SK-N-MC (cell line): ENCODE data around the gene FAM174C.

Experiments
- DNase-seq: peaks from one replicate; pipeline ENCODE4 v3.0.0-alpha.2; 2011; ENCODE audit warnings: low read depth, low spot score
- H3K27ac ChIP-seq: fragments of 200-600 bp; sonication (generic); 2 replicates; pipeline ENCODE4 v1.5.1; 2016; ENCODE audit warnings: mixed run types
- H3K36me3 ChIP-seq: fragments of 200-600 bp; sonication (generic); 2 replicates; pipeline ENCODE4 v1.6.1; 2017; ENCODE audit warnings: antibody characterized with exemption, low read length, mixed read lengths; ENCODE audit not compliant: insufficient read depth
- H3K4me3 ChIP-seq: fragments of 200-600 bp; sonication (generic); 2 replicates; pipeline ENCODE4 v1.5.1; 2016
- H3K9ac ChIP-seq: fragments of 200-600 bp; sonication (generic); 2 replicates; pipeline ENCODE4 v1.8.0; 2017; ENCODE audit warnings: mixed run types, mixed read lengths; ENCODE audit not compliant: insufficient read length
- H3K9me3 ChIP-seq: fragments of 200-600 bp; sonication (generic); 2 replicates; pipeline ENCODE4 v1.6.1; 2017; ENCODE audit warnings: low read depth, mild to moderate bottlenecking, antibody characterized with exemption, low read length, moderate library complexity, mixed read lengths
- EZH2 ChIP-seq: fragments of 200-600 bp; sonication (generic); IDR thresholded peaks from one replicate; pipeline ENCODE4 v1.6.1; 2017; ENCODE audit warnings: antibody characterized with exemption
- FOXP2 ChIP-seq: optimal IDR thresholded peaks from 2 replicates; pipeline ENCODE3; 2011; ENCODE audit warnings: mild to moderate bottlenecking, moderate library complexity; ENCODE audit not compliant: insufficient read depth; ENCODE audit errors: extremely low read length, control extremely low read depth
- POLR2AphosphoS5 ChIP-seq: IDR thresholded peaks from 2 replicates; pipeline ENCODE4 v1.6.1; 2012; ENCODE audit warnings: mild to moderate bottlenecking, low read depth, low read length, borderline replicate concordance

The FAM174C gene

GRCh38 chr19:1252821-1253513 lies 22.4 kb upstream of the FAM174C start:
- TF ChIP-seq POLR2AphosphoS5 (no peak; the same call in none of the 2 replicates), FOXP2 (peak; percentile 65)
- H3K4me3 ChIP-seq = peak overlapping the region; percentile 87
- peaks cover 56% of the 10 kb centered on the region for H3K36me3 ChIP-seq
- H3K27ac ChIP-seq = peak overlapping the region; percentile 88
- no peaks in the 10 kb centered on the region for H3K9me3 ChIP-seq
- peak overlapping the region; percentile 81 for H3K9ac ChIP-seq
- no peak for DNase-seq

GRCh38 chr19:1253514-1254080 lies 21.7 kb upstream of the FAM174C start:
- TF ChIP-seq FOXP2 (no peak), EZH2 (no peak), POLR2AphosphoS5 (no peak)
- peaks cover 56% of the 10 kb centered on the region for H3K36me3 ChIP-seq
- H3K4me3 ChIP-seq = peak overlapping the region; percentile 87
- DNase-seq = no peak
- no peak overlapping the region for H3K9ac ChIP-seq
- peak overlapping the region; percentile 42 for H3K27ac ChIP-seq
- no peaks in the 10 kb centered on the region for H3K9me3 ChIP-seq

- TF ChIP-seq POLR2AphosphoS5 (no peak), FOXP2 (no peak), EZH2 (no peak)
- Histone ChIP-seq H3K4me3 (no peak overlapping the region), H3K27ac (peak overlapping the region; percentile 36), H3K9me3 (no peaks in the 10 kb centered on the region), H3K9ac (no peak overlapping the region), H3K36me3 (peaks cover 56% of the 10 kb centered on the region)
- DNase-seq = no peak
Measured at GRCh38 chr19:1254081-1254527, 21.2 kb upstream of the FAM174C start.

GRCh38 chr19:1254530-1255185 lies 20.7 kb upstream of the FAM174C start:
- H3K4me3 ChIP-seq = no peak overlapping the region
- H3K9me3 ChIP-seq = no peaks in the 10 kb centered on the region
- H3K9ac ChIP-seq = no peak overlapping the region
- TF ChIP-seq EZH2 (no peak), POLR2AphosphoS5 (no peak), FOXP2 (no peak)
- H3K36me3 ChIP-seq = peaks cover 56% of the 10 kb centered on the region
- peak overlapping the region; percentile 36; the same call in 1 of the 2 replicates for H3K27ac ChIP-seq
- no peak for DNase-seq

GRCh38 chr19:1255186-1256161 lies 19.9 kb upstream of the FAM174C start:
- Histone ChIP-seq H3K9me3 (no peaks in the 10 kb centered on the region), H3K4me3 (no peak overlapping the region), H3K9ac (no peak overlapping the region), H3K27ac (peak overlapping the region; percentile 57; the same call in 1 of the 2 replicates), H3K36me3 (peaks cover 56% of the 10 kb centered on the region)
- TF ChIP-seq POLR2AphosphoS5 (no peak; the same call in 1 of the 2 replicates), FOXP2 (no peak), EZH2 (no peak)
- no peak for DNase-seq

- Histone ChIP-seq H3K4me3 (no peak overlapping the region), H3K36me3 (peaks cover 49% of the 10 kb centered on the region)
Measured at GRCh38 chr19:1256646-1257474, 18.5 kb upstream of the FAM174C start.

GRCh38 chr19:1257475-1258162 lies 17.7 kb upstream of the FAM174C start:
- Histone ChIP-seq H3K9ac (peak overlapping the region; percentile 15), H3K9me3 (no peaks in the 10 kb centered on the region), H3K4me3 (no peak overlapping the region), H3K27ac (peak overlapping the region; percentile 91), H3K36me3 (peaks cover 41% of the 10 kb centered on the region)
- TF ChIP-seq POLR2AphosphoS5 = no peak
- no peak for TF ChIP-seq FOXP2
- TF ChIP-seq EZH2 = no peak
- DNase-seq = no peak

More at GRCh38 chr19:1256646-1257474, 18.5 kb upstream of the FAM174C start:
- DNase-seq = no peak
- Histone ChIP-seq H3K27ac (peak overlapping the region; percentile 91), H3K9me3 (no peaks in the 10 kb centered on the region), H3K9ac (no peak overlapping the region)
- TF ChIP-seq POLR2AphosphoS5 (no peak), EZH2 (no peak), FOXP2 (no peak)
